NT2/D1 (cell line): ENCODE measurements around the gene CDCA3.

Experiments used
- DNase-seq: peaks from one replicate; pipeline ENCODE4 v3.0.0-alpha.2; 2011; ENCODE audit warnings: low read depth, low spot score
- H3K27me3 ChIP-seq: 2 replicates; pipeline ENCODE4 v1.6.0; 2011; ENCODE audit warnings: mild to moderate bottlenecking; ENCODE audit not compliant: insufficient read length, insufficient read depth
- H3K36me3 ChIP-seq: 2 replicates; pipeline ENCODE4 v1.6.1; 2011; ENCODE audit warnings: mild to moderate bottlenecking, low read length, mixed read lengths; ENCODE audit not compliant: insufficient read depth, insufficient read length
- H3K4me1 ChIP-seq: 2 replicates; pipeline ENCODE4 v1.5.1; 2011; ENCODE audit not compliant: insufficient read depth, insufficient read length
- H3K4me3 ChIP-seq: 2 replicates; pipeline ENCODE4 v1.5.1; 2011; ENCODE audit warnings: low read depth; ENCODE audit not compliant: insufficient read length
- H3K9ac ChIP-seq: 2 replicates; pipeline ENCODE4 v1.6.0; 2011; ENCODE audit warnings: low read depth; ENCODE audit not compliant: insufficient read length
- H3K9me3 ChIP-seq: 2 replicates; pipeline ENCODE4 v1.5.1; 2011; ENCODE audit warnings: mild to moderate bottlenecking, low read length; ENCODE audit not compliant: insufficient read depth
- SUZ12 ChIP-seq: IDR thresholded peaks from 2 replicates; pipeline ENCODE4 v1.6.1; 2011; ENCODE audit not compliant: insufficient read length, insufficient read depth; ENCODE audit errors: extremely low read depth
- YY1 ChIP-seq: IDR thresholded peaks from 2 replicates; pipeline ENCODE4 v1.6.1; 2011; ENCODE audit not compliant: insufficient read length, insufficient read depth
- ZNF274 ChIP-seq: IDR thresholded peaks from 2 replicates; pipeline ENCODE4 v1.6.1; 2011; ENCODE audit warnings: mild to moderate bottlenecking, low read depth, low read length

The CDCA3 gene

GRCh38 chr12:6827437-6827911, 23.6 kb downstream of the CDCA3 start:
- Histone ChIP-seq H3K9ac (peak overlapping the region; percentile 80), H3K4me1 (peaks cover 60% of the 10 kb centered on the region), H3K9me3 (no peaks in the 10 kb centered on the region), H3K27me3 (no peaks in the 10 kb centered on the region), H3K4me3 (peak overlapping the region; percentile 5), H3K36me3 (peaks cover 56% of the 10 kb centered on the region)
- DNase-seq, result peak; percentile 96
- TF ChIP-seq ZNF274, result no peak
- TF ChIP-seq YY1, result no peak
- no peak for TF ChIP-seq SUZ12

- Histone ChIP-seq H3K9ac (peak overlapping the region; percentile 80), H3K27me3 (no peaks in the 10 kb centered on the region), H3K4me3 (peak overlapping the region; percentile 5)
These were observed 24.2 kb downstream of the CDCA3 start for GRCh38 chr12:6826734-6827436.

GRCh38 chr12:6826125-6826733, 24.9 kb downstream of the CDCA3 start:
- Histone ChIP-seq H3K9ac (peak overlapping the region; percentile 36), H3K36me3 (peaks cover 44% of the 10 kb centered on the region), H3K27me3 (no peaks in the 10 kb centered on the region), H3K4me3 (no peak overlapping the region), H3K4me1 (peaks cover 62% of the 10 kb centered on the region), H3K9me3 (no peaks in the 10 kb centered on the region)
- DNase-seq, result no peak
- TF ChIP-seq SUZ12, result no peak
- no peak for TF ChIP-seq YY1
- no peak for TF ChIP-seq ZNF274

More at GRCh38 chr12:6826734-6827436, 24.2 kb downstream of the CDCA3 start:
- H3K4me1 ChIP-seq, result peaks cover 66% of the 10 kb centered on the region
- peaks cover 50% of the 10 kb centered on the region for H3K36me3 ChIP-seq
- no peak for DNase-seq
- H3K9me3 ChIP-seq, result no peaks in the 10 kb centered on the region
- TF ChIP-seq YY1, result no peak
- no peak for TF ChIP-seq SUZ12
- TF ChIP-seq ZNF274, result no peak

- Histone ChIP-seq H3K4me3 (no peak overlapping the region), H3K9me3 (no peaks in the 10 kb centered on the region), H3K4me1 (peaks cover 64% of the 10 kb centered on the region), H3K36me3 (peaks cover 37% of the 10 kb centered on the region), H3K9ac (peak overlapping the region; percentile 57), H3K27me3 (no peaks in the 10 kb centered on the region)
- TF ChIP-seq ZNF274, result no peak
- TF ChIP-seq SUZ12, result no peak
- no peak for TF ChIP-seq YY1
- peak; percentile 97 for DNase-seq
These were observed 25.5 kb downstream of the CDCA3 start for GRCh38 chr12:6825398-6826124.

- Histone ChIP-seq H3K36me3 (peaks cover 31% of the 10 kb centered on the region), H3K9me3 (no peaks in the 10 kb centered on the region), H3K27me3 (no peaks in the 10 kb centered on the region), H3K9ac (peak overlapping the region; percentile 57), H3K4me3 (no peak overlapping the region), H3K4me1 (peaks cover 60% of the 10 kb centered on the region)
- TF ChIP-seq SUZ12 (no peak), ZNF274 (no peak), YY1 (no peak)
- DNase-seq, result no peak
These were observed 26.1 kb downstream of the CDCA3 start for GRCh38 chr12:6824901-6825381.

- Histone ChIP-seq H3K27me3 (no peaks in the 10 kb centered on the region), H3K4me3 (no peak overlapping the region), H3K9ac (no peak overlapping the region), H3K4me1 (peaks cover 63% of the 10 kb centered on the region), H3K9me3 (no peaks in the 10 kb centered on the region), H3K36me3 (peaks cover 27% of the 10 kb centered on the region)
- no peak for TF ChIP-seq SUZ12
- no peak for TF ChIP-seq ZNF274
- no peak for TF ChIP-seq YY1
- no peak for DNase-seq
These were observed 26.9 kb downstream of the CDCA3 start for GRCh38 chr12:6824085-6824775.
